KG1 (cell line): ENCODE measurements around the gene SELENOO.

Experiments used
- DNase-seq: peaks from one replicate; lab custom pipeline; 2025; lab: John Stamatoyannopoulos, UW

SELENOO gene

DNA sequence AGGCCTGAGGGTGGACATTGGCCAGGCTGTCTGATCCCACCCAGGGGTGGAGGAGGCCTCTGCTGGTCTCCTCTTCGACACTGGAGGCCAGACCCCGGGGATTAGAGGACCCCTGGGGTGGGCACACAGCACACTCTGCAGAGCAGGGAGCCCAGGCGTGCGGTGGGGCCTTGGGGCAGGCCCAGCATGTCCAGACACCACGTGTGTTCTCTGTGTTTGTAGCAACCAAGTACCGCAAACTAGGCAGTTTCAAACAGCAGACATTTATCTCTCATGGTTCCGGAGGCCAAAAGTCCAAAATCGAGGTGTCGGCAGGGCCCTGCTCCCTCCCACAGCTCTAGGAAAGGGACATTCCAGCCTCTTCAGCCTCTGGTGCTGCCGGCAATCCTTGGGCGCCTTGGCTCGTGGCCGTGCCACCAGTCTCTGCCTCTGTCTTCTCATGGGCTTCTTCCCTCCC lies 28.8 kb upstream of the SELENOO start:
- DNase-seq = no peak

DNA sequence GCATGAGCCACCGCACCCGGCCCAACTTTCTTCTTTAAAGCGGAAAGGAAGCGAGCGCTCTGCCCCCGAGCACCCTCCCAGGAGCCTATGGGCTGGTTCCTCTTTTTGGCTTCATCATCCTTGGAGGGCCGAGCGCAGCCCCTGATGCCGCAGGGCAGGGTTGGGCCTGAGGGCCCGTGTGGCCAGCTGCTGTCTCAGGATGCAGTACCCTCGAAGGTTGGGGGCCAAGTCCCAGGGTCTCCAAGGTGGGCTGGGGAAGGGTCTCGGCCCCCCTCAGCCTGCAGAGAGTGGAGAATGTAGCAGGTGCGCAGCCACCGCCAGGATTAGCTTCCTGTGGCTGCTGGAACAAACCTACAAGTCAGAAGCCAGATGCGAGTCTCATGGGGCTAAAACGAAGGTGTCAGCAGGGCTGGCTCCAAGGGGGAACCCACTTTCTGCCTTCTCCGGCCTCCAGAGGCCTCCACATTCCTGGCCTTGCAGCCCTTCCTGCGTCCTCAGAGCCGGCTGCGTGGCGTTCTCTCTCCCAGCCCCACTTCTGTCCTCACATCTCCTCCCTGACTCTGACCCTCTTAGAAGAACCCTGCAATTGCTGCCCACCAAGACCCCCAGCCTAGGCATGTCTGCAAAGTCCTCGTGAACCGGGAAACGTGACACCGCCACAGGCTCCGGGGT lies 27.4 kb upstream of the SELENOO start:
- no peak for DNase-seq

DNA sequence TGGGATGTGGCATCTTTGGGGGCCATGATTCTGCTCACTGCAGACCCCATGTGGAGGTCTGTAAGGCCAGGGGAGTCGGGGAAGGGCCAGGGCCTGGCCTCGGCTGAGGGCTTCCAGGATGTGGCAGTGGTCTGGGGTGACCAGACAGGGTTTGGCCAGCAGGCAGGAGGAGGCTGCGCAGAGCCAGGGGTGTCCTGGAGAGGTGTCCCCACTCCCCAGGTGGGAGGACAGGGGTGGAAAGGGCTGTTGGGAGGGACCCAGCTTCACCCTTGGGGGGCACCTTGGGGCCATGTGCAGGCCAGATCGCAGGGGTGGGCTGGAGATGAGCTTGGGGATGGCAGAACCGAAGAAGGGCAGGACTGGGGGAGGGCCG lies 26.8 kb upstream of the SELENOO start:
- no peak for DNase-seq

DNA sequence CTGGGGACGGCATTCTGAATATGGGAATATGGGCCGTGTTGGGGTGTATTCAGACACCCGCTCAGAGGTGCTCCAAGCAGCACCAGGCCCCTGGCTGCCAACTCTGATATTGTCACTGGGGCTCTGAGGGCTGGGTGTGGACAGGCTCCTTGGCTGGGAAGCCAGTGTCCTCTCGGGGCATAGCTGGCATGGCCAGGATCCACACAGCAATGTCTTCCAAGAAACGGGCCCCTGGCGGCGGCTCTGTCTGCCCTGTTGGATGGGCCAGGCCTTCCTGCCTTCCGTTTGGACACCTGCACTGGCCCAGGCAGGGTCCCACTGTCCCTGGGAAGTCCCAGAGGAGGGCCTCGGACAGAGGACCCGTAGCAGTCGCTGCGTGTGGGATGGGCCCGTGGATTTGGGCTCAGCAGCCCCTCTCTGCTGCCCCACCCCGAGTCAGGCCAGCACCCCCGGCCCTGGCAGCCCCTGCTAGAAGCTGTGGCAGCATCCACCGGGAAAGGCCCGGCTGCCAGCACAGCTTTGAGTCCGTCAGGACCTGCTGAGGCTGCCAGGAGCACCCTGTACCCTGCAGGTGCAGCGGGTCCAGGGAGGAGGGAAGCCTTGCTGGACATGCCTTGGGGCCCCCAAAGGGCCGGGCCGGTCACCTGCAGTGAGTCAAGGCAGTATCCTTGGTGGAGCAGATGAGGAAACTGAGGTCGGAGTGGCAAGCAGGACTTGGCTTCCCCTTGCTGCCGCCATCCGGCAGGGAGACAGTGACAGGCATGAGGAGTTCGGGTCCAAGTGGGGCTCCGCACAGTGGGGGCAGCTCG lies 26.2 kb upstream of the SELENOO start:
- DNase-seq = no peak

DNA sequence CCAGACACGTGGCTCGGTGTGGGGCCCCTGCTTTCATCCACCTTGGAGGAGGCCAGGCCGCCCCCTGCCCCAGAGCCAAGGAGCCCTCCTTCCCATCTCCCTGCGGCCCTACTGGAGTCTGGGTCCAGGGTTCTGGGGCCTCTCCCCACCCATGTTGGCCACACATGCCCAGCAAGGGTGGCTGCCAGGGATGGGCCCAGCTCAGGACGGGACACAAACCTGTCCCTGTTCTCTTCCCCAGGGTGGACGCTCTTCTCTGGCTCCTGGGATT lies 25.7 kb upstream of the SELENOO start:
- no peak for DNase-seq

DNA sequence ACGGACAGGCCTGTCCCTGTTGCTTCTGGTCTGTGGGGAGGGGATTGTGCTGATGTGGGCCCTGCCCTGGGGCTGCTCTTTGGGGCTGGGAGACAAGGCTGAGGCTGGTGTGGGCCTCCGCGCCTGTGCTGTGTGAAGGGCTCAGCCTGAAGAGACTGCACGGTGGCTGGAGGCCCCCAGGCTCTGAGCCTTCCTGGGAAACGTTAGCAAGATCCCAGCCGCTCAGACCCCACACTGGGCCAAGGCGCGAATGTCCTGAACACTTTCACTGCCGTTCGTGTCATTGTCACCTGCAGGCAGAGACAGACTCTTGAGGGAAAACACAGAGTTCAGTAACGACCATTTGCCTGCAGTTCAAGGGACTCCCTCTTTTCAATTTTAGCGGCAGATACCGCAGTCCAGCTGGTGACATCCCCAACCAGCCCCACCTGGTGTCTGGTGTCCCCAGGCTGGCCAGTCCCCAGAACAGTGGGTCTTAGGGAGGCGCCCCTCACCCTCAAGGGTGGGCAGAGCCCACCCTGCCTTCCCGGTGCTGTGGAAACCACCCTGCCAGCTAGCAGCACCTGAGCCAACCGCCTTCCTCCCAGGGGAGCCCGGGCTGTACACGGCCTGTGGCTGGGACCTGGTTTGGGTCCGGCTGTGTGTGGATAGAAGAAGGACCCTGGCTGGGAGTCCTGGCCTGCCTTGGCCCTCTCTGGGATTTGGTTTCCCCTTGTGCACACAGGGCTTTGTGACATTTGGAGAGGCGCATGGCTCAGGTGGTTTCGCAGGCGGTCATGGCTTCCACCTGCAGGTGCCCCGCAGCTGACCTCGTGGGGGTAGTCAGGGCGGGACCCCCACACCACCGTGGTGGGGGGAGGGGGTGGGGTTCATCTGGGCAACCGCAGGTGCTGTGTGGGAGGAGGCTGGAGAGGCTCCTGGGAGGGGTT lies 24.6 kb upstream of the SELENOO start:
- no peak for DNase-seq

DNA sequence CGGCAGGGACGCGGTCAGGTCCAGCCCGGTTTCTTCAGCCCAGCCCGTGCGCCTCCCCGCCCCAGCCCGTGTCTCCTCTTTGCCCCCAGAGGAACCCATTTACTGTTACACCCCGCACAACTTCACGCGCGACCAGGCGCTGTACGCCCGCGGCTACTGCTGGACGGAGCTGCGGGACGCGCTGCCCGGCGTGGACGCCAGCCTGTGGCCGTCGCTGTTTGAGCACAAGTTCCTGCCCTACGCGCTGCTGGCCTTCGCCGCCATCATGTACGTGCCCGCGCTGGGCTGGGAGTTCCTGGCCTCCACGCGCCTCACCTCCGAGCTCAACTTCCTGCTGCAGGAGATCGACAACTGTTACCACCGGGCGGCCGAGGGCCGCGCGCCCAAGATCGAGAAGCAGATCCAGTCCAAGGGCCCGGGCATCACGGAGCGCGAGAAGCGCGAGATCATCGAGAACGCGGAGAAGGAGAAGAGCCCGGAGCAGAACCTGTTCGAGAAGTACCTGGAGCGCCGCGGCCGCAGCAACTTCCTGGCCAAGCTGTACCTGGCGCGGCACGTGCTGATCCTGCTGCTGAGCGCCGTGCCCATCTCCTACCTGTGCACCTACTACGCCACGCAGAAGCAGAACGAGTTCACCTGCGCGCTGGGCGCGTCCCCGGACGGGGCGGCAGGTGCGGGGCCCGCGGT lies 23.8 kb upstream of the SELENOO start:
- DNase-seq = no peak

DNA sequence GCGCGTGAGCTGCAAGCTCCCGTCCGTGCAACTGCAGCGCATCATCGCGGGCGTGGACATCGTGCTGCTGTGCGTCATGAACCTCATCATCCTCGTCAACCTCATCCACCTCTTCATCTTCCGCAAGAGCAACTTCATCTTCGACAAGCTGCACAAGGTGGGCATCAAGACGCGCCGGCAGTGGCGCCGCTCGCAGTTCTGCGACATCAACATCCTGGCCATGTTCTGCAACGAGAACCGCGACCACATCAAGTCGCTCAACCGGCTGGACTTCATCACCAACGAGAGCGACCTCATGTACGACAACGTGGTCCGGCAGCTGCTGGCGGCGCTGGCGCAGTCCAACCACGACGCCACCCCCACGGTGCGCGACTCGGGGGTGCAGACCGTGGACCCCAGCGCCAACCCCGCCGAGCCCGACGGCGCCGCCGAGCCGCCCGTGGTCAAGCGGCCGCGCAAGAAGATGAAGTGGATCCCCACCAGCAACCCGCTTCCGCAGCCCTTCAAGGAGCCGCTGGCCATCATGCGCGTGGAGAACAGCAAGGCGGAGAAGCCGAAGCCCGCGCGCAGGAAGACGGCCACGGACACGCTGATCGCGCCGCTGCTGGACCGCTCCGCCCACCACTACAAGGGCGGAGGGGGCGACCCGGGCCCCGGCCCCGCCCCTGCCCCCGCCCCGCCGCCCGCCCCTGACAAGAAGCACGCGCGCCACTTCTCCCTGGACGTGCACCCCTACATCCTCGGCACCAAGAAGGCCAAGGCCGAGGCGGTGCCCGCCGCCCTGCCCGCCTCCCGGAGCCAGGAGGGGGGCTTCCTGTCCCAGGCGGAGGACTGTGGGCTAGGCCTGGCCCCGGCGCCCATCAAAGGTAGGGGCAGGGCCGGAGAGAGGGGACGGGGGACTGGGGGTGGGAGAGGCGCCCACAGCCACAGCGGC lies 23.0 kb upstream of the SELENOO start:
- DNase-seq = no peak

DNA sequence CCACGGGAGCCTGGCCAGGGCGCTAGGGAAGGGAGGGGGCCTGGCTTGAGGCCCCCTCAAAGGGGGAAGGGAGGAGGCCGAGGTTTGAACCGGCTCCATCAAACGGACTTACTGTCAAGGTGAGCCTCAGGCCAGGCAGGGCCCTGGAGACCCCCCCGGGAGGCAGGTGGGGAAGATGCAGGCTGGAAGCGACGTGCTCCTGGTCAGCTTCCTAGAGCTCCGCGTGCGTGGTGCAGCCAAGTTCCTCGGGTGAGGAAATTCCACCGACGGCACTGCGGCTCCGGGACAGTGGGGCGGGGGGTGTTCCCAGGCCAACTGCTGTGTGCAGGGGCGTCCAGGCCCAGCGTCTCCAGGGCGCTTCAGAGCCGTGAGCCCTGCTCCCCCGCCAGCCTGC lies 22.3 kb upstream of the SELENOO start:
- no peak for DNase-seq

DNA sequence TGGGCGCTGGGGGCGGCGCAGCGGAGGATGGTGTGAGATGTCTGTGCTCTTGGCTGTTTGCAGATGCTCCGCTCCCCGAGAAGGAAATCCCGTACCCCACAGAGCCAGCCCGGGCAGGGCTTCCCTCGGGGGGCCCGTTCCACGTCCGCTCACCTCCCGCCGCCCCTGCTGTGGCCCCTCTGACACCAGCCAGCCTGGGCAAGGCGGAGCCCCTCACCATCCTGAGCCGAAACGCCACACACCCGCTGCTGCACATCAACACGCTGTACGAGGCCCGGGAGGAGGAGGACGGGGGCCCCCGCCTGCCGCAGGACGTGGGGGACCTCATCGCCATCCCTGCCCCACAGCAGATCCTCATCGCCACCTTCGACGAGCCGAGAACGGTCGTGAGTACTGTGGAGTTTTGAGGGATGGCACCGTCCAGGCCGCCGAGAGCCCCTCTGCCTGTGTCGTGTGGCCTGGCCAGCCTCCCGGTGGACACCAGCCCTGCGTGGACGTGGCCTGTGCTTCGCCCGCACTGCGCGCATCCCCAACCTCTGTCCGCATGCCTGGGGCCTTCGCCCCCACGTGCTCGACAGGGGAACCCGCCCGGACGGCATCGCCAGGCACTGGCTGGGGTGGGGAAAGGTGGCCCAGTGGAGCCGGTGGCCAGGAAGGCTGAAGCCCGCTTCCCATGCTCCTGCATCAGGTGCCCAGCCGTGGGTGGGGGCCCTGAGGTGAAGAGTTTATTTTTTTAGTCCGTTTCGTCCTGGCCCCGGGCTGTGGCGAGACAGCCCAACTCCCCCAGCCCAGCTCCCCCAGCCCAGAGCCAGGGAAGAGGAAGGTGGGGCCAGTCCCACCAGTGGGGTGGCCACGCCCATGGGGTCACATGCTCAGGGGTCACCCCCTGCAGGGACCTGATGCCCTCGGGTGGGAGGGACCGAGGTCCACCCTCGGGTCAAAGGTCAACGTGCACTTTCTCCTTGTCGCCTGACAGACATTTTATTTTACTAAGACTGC lies 21.6 kb upstream of the SELENOO start:
- no peak for DNase-seq

DNA sequence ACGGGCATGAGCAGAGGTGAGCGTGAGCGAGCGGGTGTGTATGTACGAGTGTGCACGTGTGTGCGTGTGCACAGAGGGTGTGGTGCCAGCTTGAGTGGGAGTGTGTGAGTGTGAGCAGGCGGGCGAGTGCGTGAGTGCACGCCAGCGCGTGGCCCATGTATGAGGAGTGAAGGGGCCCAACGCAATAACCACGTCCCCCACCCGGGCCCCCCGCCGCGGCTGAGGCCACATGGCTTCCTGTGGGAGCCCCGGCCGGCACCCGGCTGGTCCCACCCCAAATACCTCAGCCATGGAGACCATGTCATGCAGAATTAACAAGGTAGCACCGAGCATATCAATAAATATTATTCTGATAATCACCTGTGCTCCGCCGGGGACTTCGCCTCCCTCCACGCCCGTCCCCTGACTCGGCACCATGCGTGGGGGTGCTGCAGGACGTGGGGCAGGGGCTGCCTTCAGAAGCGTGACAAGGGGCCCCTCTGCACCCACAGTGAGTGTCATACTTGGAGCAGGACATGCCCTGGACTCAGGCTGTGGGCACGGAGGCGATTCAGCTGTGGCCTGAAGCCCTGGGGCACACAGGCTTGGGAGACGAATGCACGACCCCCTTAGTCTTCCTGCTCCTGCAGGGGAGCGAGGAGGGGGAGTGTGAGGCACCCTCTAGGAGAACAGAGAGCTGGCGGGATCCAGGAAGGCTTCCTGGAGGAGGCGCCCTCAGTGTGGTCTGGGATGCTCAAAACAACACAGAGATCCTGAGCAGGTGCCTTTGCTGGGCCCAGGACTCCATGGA lies 20.7 kb upstream of the SELENOO start:
- no peak for DNase-seq

DNA sequence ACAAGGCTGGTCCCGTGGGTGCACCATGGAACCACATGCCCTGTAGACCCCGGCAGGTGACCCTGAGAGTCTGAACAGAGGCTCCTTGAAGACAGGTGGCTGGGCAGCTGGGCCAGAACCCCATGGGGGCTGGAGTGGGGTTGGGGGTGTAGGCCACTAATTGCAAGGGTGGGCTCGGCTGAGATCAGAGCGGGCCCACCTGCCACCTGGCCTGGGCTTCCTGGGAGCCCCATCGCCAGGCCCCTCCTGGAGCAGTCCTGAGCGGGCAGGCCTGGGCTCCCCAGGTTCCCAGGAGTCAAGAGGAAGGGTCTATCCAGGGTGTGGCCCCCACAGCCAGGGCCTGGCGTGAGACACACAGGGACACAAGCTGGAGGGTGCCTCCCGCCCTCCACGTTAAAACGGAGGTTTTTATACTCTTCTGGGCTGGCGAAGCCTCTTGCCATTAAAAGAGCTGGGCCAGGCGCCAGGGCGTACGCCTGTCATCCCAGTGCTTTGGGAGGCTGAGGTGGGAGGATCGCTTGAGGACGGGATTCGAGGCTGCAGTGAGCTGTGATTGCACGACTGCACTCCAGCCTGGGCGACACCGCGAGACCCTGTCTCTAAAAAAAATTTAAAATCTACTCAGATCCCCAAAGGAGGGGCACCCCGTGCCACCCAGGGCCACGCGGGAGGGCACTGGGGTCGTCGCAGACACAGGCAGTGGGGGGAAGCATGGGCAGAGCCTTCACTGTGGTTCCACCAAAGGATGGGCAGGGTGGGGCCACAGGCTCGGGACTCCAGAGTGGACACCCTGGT lies 19.9 kb upstream of the SELENOO start:
- DNase-seq = no peak

DNA sequence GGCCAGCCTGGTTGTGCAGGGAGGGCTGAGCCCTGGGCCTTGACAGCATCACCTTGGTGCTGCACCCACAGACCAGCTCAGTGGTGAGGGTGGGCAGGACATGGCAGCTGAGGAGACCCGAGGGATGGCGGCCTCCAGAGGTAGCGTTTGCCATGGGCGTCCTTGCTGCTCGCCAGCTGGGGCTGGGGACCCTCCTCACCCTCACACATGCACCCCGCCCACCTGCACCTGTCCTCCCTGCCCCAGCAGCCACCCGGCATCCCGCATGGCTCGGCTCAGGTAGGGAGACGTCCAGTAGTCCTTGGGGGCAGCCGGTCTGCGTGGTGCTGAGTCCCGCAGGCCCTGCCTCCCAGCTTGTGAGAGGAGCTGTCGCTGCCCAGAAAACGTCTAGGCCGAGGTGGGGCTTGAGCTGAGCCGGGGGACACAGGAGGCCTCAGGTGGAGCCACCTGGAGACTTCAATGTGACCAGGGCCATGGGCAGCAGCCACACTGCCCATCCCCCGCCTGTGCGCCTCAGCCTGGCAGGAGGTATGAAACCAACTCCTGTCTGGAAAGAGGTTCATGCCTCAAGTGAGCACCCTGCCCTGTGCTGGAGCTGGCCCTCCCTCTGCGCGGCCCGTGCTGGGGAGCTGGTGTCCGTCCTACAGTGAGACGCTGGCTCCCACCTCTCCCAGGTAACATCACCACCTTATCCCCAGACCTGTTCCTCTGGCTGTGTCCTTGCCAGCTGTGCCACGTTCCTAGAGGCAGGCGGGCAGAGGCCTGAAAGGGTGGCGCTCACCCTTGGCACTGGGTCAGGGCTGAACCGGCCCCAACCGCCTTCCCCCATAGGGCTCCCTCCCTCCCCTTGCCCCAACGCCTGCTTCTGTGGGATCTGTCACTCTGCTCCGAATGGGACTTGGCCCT lies 18.4 kb upstream of the SELENOO start:
- no peak for DNase-seq

DNA sequence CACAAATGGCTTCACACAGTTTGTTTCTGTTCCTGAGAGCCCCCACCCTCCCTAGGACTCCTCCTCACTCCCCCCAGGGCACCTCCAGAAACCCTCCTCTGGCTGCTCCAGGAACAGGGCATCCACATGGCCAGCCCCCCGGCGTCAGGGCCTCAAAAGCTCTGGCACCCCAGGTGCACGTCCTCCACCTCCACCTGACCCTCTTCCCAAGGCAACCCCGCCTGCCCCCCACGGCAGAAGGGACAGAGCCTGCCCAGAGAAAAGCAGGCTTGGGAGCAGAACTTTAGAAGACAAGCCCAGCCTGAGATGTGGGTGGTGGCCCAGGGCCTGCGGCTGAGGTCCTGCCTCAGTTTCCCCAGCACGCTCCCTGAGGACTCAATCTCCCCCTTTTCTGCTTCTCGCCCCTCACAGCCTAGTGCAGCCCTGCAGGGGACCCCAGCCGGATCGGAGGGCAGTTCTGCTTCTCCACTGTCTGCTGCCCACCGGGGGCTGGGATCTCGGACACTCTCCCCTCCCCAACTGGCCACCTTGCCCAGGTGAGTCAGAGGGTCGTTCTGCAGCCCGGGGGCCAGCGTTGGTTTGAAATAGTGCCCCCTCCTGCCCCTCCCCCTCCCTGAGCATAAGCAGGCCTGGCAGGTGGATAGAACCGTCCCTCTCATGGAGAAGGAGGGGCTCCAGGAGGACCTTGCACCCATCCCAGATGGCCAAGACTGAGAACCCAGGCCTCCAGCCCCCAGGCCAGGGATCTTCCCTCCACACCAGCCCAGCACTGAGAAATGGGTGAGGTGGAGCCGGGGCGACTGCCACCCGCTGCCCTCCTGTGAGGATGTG lies 17.5 kb upstream of the SELENOO start:
- no peak for DNase-seq

DNA sequence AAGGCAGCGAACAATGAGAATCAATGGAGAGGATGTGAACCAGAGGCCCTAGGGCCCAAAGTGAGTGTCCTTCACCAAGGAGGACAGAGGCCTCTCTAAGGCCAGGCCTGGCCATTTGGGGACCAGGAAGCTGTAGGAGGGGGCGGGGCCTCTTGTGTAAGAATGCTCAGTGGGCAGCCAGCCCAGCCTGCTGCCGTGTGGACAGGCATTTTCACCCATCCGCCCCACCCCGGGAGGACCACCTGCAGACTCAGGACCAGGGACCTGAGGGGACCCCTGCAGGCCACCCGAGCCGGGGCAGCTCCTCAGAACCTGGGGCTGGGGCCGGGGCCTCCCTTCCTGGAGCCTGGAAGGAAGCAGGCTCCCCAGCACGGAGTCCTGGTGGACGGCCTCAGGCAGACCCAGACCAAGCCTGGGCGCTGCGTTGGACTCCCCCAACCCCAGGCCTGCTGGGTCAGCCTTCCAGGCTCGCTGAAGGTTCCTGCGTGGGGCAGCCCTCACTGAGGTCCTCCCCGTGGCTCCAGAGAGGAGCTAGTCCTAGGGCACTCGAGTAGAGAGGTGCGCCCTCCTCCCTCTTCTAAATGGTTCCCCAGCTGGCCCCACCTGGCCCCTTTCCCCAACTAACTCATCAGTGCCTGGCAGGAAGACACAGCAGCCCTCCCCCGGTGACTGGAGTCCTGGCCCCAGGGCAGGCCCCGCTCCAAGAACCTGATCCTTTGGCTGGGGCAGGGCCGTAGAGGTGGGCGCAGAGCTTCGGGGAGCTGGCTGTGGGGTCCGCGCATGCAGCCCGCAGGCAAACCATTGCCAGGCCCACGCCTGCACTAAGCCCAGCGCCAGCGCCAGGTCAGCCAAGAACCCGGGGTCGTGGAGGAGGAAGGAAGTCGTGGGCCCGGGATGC lies 16.6 kb upstream of the SELENOO start:
- DNase-seq = no peak
